Measurements from ENCODE around the gene FAM13A. TPM values are rescaled to one million over a fixed set of nuclear protein-coding genes. Genes with fewer than 3 reads are reported as not detected.

The FAM13A gene
- total and polyA plus RNA-seq, 2 of the 13 experiments (the other 11 are each of a cell fraction or from before 2014, with no cell fraction given) = 1.2 to 36.2 TPM

GRCh38 chr4:89009115-89009514 is 47.9 kb downstream of the FAM13A start (continued):
- TF ChIP-seq E2F5 (CRISPR knock-in tag; conservative IDR thresholded peaks at IDR 0.05) = no peak
- TF ChIP-seq CEBPG (CRISPR knock-in tag; IDR thresholded peaks at IDR 0.05) = peak; percentile 72
- TF ChIP-seq ZNF24 (IDR thresholded peaks at IDR 0.05) = no peak
- TF ChIP-seq DRAP1 (CRISPR knock-in tag; IDR thresholded peaks at IDR 0.05) = peak; percentile 73
- peak; percentile 5; the same call in 1 of the 2 replicates for TF ChIP-seq NFIC (IDR thresholded peaks at IDR 0.05; ENCODE audit: low read length)
- TF ChIP-seq, protein P1, sequence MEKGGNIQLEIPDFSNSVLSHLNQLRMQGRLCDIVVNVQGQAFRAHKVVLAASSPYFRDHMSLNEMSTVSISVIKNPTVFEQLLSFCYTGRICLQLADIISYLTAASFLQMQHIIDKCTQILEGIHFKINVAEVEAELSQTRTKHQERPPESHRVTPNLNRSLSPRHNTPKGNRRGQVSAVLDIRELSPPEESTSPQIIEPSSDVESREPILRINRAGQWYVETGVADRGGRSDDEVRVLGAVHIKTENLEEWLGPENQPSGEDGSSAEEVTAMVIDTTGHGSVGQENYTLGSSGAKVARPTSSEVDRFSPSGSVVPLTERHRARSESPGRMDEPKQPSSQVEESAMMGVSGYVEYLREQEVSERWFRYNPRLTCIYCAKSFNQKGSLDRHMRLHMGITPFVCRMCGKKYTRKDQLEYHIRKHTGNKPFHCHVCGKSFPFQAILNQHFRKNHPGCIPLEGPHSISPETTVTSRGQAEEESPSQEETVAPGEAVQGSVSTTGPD (CRISPR knock-in tag; IDR thresholded peaks at IDR 0.05) = no peak
- peak; percentile 79 for TF ChIP-seq HNF1A (IDR thresholded peaks at IDR 0.05; ENCODE audit: low read depth)
- TF ChIP-seq HNF1A (CRISPR knock-in tag; IDR thresholded peaks at IDR 0.05; ENCODE audit: borderline replicate concordance) = peak; percentile 52; the same call in 1 of the 2 replicates
- peak; percentile 66 for TF ChIP-seq POLR2AphosphoS5 (IDR thresholded peaks at IDR 0.05; ENCODE audit: low read depth, low read length)
- TF ChIP-seq RXRB (CRISPR knock-in tag; IDR thresholded peaks at IDR 0.05; ENCODE audit: borderline replicate concordance) = peak; percentile 53; the same call in 1 of the 2 replicates
- TF ChIP-seq GLI4 (CRISPR knock-in tag; IDR thresholded peaks at IDR 0.05; ENCODE audit: borderline replicate concordance) = 0 out of 2 replicates have a peak, but pooled peaks have one; percentile 39
- no peak for TF ChIP-seq ZNF75D (CRISPR knock-in tag; IDR thresholded peaks at IDR 0.05; ENCODE audit: borderline replicate concordance)
- no peak for TF ChIP-seq ZNF234 (CRISPR knock-in tag; conservative IDR thresholded peaks at IDR 0.05)
- no peak for TF ChIP-seq TAF1 (CRISPR knock-in tag; IDR thresholded peaks at IDR 0.05)
- 0 out of 2 replicates have a peak, but pooled peaks have one; percentile 63 for TF ChIP-seq MIXL1 (CRISPR knock-in tag; IDR thresholded peaks at IDR 0.05)
- no peak for TF ChIP-seq ZNF225 (CRISPR knock-in tag; IDR thresholded peaks at IDR 0.05)
- TF ChIP-seq ZNF337 (CRISPR knock-in tag; IDR thresholded peaks at IDR 0.05; ENCODE audit: borderline replicate concordance, low read depth) = no peak
- no peak for TF ChIP-seq ZNF788 (CRISPR knock-in tag; IDR thresholded peaks at IDR 0.05; ENCODE audit: borderline replicate concordance)
- TF ChIP-seq MYNN (CRISPR knock-in tag; IDR thresholded peaks at IDR 0.05; ENCODE audit: low read depth) = no peak
- peak; percentile 21; the same call in 1 of the 2 replicates for TF ChIP-seq HMG20A (CRISPR knock-in tag; IDR thresholded peaks at IDR 0.05; ENCODE audit: borderline replicate concordance)
- TF ChIP-seq HNRNPLL (IDR thresholded peaks at IDR 0.05; ENCODE audit: low read depth, low read length, poor library complexity, severe bottlenecking) = no peak
- no peak for TF ChIP-seq YEATS2 (CRISPR knock-in tag; IDR thresholded peaks at IDR 0.05; ENCODE audit: borderline replicate concordance)
- no peak for TF ChIP-seq NAIF1 (CRISPR knock-in tag; IDR thresholded peaks at IDR 0.05; ENCODE audit: borderline replicate concordance)
